AG20443 (cell line): Measurements from ENCODE around the gene RAB39A.
A peak's percentile ranks its signal among the peaks of the same experiment; 100 is the strongest.
"Not testable (repeated sequence)": the region's sequence is repeated elsewhere in the genome, so short reads cannot be mapped to it uniquely, and the experiment has no call there.

Experiments
- DNase-seq: peaks from one replicate; pipeline ENCODE4 v3.0.0; 2012; ENCODE audit warnings: low spot score, mixed read lengths

RAB39A gene, protein sequence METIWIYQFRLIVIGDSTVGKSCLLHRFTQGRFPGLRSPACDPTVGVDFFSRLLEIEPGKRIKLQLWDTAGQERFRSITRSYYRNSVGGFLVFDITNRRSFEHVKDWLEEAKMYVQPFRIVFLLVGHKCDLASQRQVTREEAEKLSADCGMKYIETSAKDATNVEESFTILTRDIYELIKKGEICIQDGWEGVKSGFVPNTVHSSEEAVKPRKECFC

DNA sequence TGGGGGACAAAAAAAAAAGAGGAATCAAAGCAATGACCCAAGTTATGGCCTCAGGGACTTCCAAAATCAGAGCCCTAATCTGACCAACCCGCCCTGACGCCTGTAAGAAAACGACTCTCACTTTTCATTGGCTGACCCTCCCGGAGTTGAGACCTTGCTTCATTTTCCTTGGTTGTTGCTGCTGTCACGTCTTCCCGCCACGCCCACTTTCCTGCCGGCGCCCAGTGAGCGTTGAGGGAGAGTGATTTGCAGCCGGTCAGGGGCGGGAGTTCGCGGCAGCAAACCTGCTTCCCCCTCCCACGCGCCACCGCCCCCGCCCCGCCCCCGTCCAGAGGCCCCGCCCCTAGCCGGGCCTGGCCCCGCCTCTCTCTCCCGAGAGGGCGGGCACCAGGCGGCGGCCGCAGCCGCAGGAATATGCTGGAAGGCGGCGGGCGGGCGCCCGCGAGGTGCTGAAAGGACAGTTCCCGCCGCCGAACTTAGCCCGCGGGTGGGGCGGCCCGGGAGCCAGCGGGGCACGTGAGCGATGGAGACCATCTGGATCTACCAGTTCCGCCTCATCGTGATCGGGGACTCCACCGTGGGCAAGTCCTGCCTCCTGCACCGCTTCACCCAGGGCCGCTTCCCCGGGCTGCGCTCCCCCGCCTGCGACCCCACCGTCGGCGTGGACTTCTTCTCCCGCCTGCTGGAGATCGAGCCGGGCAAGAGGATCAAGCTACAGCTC, at the start of gene RAB39A:
Gene RAB39A, plus strand, starts transcription at position 403 of the 721 bp plus-strand sequence. Its CDS starts 121 bp downstream, at position 524.
- peak; percentile 97 for DNase-seq

DNA sequence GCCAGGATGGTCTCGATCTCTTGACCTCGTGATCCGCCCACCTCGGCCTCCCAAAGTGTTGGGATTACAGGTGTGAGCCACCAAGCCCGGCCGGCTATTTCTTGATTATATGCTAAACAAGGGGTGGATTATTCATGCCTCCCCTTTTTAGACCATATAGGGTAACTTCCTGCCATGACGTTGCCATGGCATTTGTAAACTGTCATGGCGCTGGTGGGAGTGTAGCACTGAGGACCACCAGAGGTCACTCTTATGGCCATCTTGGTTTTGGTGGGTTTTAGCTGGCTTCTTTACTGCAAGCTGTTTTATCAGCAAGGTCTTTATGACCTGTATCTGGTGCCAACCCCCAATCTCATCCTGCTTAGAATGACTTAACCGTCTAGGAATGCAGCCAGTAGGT, 46.8 kb upstream of the RAB39A start:
- DNase-seq, result not testable (repeated sequence)

GRCh38 chr11:107882095-107882820, 46.0 kb upstream of the RAB39A start:
- no peak for DNase-seq

- DNase-seq, result peak; percentile 66
Measured at GRCh38 chr11:107898270-107898669, 30.0 kb upstream of the RAB39A start.

- DNase-seq, result no peak
Measured at GRCh38 chr11:107908211-107908610, 20.0 kb upstream of the RAB39A start.

GRCh38 chr11:107912415-107912814, 15.8 kb upstream of the RAB39A start:
- not testable (repeated sequence) for DNase-seq

DNA sequence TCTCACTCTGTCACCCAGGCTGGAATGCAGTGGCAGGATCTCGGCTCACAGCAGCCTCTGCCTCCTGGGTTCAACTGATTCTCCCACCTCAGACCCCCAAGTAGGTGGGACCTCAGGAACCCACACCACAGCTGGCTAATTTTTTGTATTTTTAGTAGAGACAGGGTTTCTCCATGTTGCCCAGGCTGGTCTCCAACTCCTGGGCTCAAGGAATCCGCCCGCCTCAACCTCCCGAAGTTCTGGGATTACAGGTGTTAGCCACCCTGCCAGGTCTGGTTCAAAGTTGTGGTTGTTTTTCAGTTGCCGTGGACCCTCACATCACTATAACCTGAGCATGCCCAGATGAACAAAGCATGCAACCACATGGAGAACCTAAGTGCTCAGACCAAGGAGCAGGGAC, 13.0 kb upstream of the RAB39A start:
- DNase-seq, result no peak

GRCh38 chr11:107916671-107917241, 11.5 kb upstream of the RAB39A start:
- DNase-seq, result peak; percentile 43

DNA sequence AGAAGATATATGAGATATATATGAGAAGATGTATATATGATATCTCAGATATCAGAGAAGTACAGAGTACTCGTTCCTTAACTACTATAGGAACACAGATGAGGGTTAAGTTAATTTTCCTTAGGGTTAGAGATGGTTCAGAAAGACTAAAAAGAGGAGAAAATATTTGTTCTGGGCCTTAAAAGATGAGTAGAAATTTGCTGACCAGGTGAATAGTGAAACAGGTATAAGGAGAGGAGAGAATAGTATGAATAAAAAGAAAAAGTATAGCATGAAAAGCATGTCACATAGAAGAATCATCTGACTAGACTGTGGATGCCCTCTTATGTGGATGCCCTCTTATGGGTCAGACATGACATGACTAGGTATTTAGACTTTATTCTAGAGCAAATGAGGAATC, 6.3 kb upstream of the RAB39A start:
- DNase-seq, result no peak

GRCh38 chr11:107923519-107923918, 4.7 kb upstream of the RAB39A start:
- DNase-seq, result not testable (repeated sequence)

GRCh38 chr11:107924306-107924705, 3.9 kb upstream of the RAB39A start:
- no peak for DNase-seq

GRCh38 chr11:107927559-107927958, 689 bp upstream of the RAB39A start:
- DNase-seq, result no peak

GRCh38 chr11:107928767-107929507, 689 bp downstream of the RAB39A start:
- no peak for DNase-seq

- DNase-seq, result no peak
Measured at GRCh38 chr11:107929611-107930200, 1.5 kb downstream of the RAB39A start.

DNA sequence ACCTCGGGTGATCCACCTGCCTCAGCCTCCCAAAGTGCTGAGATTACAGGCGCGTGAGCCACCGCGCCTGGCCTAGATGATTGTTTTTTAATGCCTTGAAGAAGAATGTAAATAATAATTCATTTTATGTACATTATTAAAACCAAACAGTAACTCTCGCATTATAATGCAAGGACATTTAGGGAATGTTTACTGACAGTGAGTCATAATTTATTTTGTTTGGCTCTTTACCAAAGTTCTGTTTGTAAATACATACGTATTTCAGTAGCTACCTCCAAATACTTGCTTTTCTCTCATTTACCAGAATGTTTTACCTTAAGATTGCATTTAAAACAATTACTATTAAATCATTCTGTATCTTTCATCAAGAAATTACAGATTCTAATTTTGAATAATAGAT, 3.0 kb downstream of the RAB39A start:
- DNase-seq, result no peak

DNA sequence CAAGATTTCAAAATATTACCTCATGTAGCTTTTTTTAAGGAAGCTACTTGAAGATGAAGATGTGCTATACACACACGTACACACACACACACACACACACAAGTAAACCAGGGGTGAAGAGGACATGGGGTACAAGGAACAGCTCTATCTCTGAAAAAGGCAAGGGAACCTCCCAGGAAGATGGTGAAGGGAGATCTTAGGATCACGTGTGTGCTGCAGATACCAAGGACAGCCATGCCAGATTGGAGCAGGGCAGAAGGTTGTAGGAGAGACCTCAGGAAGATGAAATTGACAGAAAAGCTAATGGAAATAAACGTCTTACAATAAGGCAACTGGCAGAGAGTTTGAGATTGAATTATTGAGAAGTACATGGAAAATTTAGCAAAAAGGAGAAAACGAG, 19.7 kb downstream of the RAB39A start:
- DNase-seq, result no peak

- DNase-seq, result not testable (repeated sequence)
Measured at GRCh38 chr11:107948328-107948727, 20.1 kb downstream of the RAB39A start.

DNA sequence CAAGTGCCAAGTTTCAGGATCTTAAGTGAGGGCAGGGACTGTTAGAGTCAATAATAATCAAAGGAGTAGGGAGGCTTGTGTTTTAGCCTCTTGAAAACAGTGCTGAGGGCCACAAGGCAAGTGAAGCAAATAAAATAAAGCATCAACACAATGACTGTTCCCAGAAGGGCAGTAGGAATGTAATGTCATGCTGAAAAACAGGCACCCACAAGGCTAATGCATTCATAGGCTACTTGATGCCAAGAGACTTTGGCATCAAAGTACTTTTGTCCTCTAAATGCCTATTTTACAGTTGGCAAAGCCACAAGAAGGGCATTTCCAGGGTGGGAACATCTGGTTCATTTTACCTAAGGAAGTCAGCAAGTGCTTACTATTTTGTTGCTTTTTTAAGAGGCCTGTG, 22.9 kb downstream of the RAB39A start:
- DNase-seq, result no peak

DNA sequence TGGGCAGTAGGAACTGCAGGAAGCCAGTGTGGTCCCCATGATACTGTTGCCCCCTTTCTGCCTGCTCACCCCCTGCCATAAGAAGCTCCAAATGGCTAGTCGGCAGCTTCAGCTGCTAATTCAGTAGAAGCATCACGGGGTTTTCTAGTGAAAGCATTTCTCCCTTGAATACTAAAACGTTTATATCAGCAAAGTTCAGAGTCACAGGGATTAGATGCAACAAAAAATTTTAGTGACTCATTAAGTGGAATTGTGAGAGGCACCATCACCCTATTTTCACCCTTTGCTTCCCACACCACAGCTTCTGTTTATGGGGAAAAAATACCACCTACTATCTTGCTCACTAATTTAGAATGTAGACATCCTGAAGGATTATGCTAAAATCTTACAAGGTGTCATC, 25.2 kb downstream of the RAB39A start:
- no peak for DNase-seq

DNA sequence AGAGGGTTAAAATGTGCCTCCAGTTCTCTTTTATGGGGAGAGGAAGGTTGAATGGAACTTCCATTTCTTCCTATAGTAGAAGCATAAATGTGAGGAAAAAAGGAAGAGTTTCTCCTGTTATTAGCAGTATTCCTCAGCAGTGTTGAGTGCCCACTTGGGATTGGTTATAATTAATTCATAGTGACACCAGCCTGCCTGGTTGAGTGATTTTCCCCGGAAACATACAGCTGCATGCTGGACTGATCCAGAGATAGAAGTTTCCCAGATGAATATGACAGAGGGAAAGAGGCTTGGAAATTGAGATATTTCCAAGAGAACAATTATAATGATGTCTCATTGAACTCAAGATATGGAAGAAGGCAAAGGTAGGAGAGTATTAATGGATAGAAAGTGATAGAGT, 28.3 kb downstream of the RAB39A start:
- no peak for DNase-seq

DNA sequence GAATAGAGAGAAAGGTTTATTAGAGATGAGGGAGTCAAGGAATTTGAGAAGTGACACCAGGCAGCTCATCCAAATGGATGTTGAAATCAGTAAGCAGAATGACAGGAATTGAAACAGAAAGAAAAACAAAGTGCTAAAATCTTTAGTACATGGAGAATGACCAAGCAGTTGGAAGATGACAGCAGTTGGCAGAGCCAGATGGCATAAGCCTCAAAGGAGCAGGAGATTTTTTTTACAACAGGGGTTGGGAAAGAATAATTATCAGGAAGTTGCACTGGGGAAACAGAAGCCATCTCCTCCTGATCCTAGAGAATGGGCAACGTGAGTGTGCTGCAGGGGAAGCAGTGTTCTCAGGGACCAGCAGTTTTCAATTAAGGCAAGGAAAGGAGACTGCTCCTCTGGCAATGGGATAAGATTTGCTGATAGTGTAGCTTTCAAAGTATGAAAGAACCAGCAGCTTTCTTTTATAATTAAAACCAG, 28.9 kb downstream of the RAB39A start:
- DNase-seq, result peak; percentile 58
